Measurements from ENCODE around the gene NECTIN1.

DNA sequence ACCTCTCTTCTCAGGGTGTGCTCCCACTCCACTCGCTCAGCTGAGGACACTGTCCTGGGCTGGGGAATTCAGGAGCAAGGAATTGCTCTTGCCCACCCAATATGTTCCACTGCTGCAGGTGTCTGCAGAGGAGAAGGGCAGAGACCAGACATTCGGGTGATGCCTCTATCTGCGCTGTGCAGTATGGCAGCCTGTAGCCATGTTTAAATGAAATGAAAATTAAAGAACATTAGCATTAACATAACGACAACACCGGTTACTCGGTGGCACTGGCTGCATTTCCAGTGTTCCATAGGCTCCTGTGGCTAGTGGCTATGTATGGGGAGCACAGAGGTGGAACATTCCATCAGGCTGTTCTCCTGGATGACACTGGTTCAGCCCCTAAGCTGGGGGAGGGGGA is 104.4 kb downstream of the NECTIN1 start:
- no peak for TF ChIP-seq POLR2A (IDR thresholded peaks at IDR 0.05)
- TF ChIP-seq, protein P1, sequence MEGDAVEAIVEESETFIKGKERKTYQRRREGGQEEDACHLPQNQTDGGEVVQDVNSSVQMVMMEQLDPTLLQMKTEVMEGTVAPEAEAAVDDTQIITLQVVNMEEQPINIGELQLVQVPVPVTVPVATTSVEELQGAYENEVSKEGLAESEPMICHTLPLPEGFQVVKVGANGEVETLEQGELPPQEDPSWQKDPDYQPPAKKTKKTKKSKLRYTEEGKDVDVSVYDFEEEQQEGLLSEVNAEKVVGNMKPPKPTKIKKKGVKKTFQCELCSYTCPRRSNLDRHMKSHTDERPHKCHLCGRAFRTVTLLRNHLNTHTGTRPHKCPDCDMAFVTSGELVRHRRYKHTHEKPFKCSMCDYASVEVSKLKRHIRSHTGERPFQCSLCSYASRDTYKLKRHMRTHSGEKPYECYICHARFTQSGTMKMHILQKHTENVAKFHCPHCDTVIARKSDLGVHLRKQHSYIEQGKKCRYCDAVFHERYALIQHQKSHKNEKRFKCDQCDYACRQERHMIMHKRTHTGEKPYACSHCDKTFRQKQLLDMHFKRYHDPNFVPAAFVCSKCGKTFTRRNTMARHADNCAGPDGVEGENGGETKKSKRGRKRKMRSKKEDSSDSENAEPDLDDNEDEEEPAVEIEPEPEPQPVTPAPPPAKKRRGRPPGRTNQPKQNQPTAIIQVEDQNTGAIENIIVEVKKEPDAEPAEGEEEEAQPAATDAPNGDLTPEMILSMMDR (IDR thresholded peaks at IDR 0.05), result no peak

Measured in right lobe of liver (tissue), 4 donors.